GM12878 (cell line): ENCODE data around the gene HERPUD1. TPM values are rescaled to one million over a fixed set of nuclear protein-coding genes. Genes with fewer than 3 reads are reported as not detected.

Experiments used
- BCL11A ChIP-seq: IDR thresholded peaks from 2 replicates; pipeline ENCODE4 v1.6.1; 2011; ENCODE audit warnings: low read depth, low read length
- BMI1 ChIP-seq: fragments of 450-650 bp; IDR thresholded peaks from 2 replicates; pipeline ENCODE4 v1.6.1; 2016; ENCODE audit warnings: mild to moderate bottlenecking, moderate library complexity, borderline replicate concordance
- ETV6 ChIP-seq, 2 experiments: fragments of 450-650 bp in 1 of 2; IDR thresholded peaks in 1 of 2; conservative IDR thresholded peaks in 1 of 2; 2 replicates each; pipeline ENCODE4 v1.6.1; 2014; ENCODE audit warnings: antibody characterized with exemption in 1 of 2, borderline replicate concordance in 1 of 2, low read depth in 1 of 2, mild to moderate bottlenecking in 1 of 2, moderate library complexity in 1 of 2
- IRF4 ChIP-seq: IDR thresholded peaks from 2 replicates; pipeline ENCODE4 v1.6.1; 2011; ENCODE audit warnings: low read depth, low read length
- MAX ChIP-seq: IDR thresholded peaks from 2 replicates; pipeline ENCODE4 v1.6.1; 2012; ENCODE audit warnings: low read depth, low read length, improper control_type of control experiment
- NBN ChIP-seq: fragments of 450-650 bp; IDR thresholded peaks from 2 replicates; pipeline ENCODE4 v1.6.1; 2016
- NR2F1 ChIP-seq: fragments of 450-650 bp; conservative IDR thresholded peaks from 2 replicates; pipeline ENCODE4 v1.6.1; 2017; ENCODE audit warnings: mild to moderate bottlenecking
- PBX3 ChIP-seq: IDR thresholded peaks from 2 replicates; pipeline ENCODE4 v1.6.1; 2011; ENCODE audit warnings: mild to moderate bottlenecking, low read depth, low read length, moderate library complexity; ENCODE audit not compliant: insufficient replicate concordance
- POLR2A ChIP-seq: IDR thresholded peaks from 2 replicates; pipeline ENCODE4 v1.6.1; 2011; ENCODE audit warnings: low read depth, mild to moderate bottlenecking, low read length
- RB1 ChIP-seq: fragments of 450-650 bp; formaldehyde crosslinking; IDR thresholded peaks from 2 replicates; pipeline ENCODE4 v1.6.1; 2017; ENCODE audit warnings: mild to moderate bottlenecking, borderline replicate concordance
- RCOR1 ChIP-seq: conservative IDR thresholded peaks from 2 replicates; pipeline ENCODE4 v1.6.1; 2012; ENCODE audit warnings: low read depth, low read length, improper control_type of control experiment
- RELA ChIP-seq: fragments of 450-650 bp; IDR thresholded peaks from 2 replicates; pipeline ENCODE4 v1.8.0; 2014; ENCODE audit warnings: borderline replicate concordance; ENCODE audit not compliant: partially characterized antibody
- SMAD5 ChIP-seq: IDR thresholded peaks from 2 replicates; pipeline ENCODE4 v1.6.1; 2016; ENCODE audit warnings: antibody characterized with exemption, low read depth
- SMARCA5 ChIP-seq: fragments of 450-650 bp; IDR thresholded peaks from 2 replicates; pipeline ENCODE4 v1.6.1; 2017; ENCODE audit warnings: mild to moderate bottlenecking
- SRF ChIP-seq, 2 experiments: IDR thresholded peaks; 2 replicates each; pipeline ENCODE4 v1.6.1; 2011; ENCODE audit warnings: low read depth in 2 of 2, low read length in 2 of 2, mild to moderate bottlenecking in 1 of 2, moderate library complexity in 1 of 2
- TAF1 ChIP-seq: IDR thresholded peaks from 2 replicates; pipeline ENCODE4 v1.6.1; 2011; ENCODE audit warnings: mild to moderate bottlenecking, low read depth, low read length, borderline replicate concordance
- TCF3 ChIP-seq: IDR thresholded peaks from 2 replicates; pipeline ENCODE4 v1.6.1; 2012; ENCODE audit warnings: low read depth, mild to moderate bottlenecking, low read length, borderline replicate concordance; ENCODE audit not compliant: insufficient read depth
- WRNIP1 ChIP-seq: IDR thresholded peaks from 2 replicates; pipeline ENCODE4 v1.6.1; 2011; ENCODE audit warnings: low read depth, low read length, improper control_type of control experiment, borderline replicate concordance
- ZNF217 ChIP-seq: fragments of 450-650 bp; IDR thresholded peaks from 2 replicates; pipeline ENCODE4 v1.6.1; 2017; ENCODE audit warnings: antibody characterized with exemption, mild to moderate bottlenecking
- polyA plus RNA-seq, 11 experiments: library from polyadenylated mRNA; depleted of rRNA in 4 of 11; unstranded in 6 of 11; stranded (reverse) in 5 of 11; fragments of >200 nt; fragmentation: Nextera tagmentation in 4 of 11; fragmentation: Illumina TruSeq in 1 of 11; extraction: Ambion mirVana in 4 of 11; extraction: Trizol in 1 of 11; gene quantifications; 1 replicate in 1 of 11; 2 replicates in 10 of 11; pipeline versions ENCODE4 v1.2.1 to v1.2.3, GENCODE V29; 2011 to 2016; ENCODE audit warnings: inconsistent platforms in 2 of 11, missing spikeins in 2 of 11, low read depth in 1 of 11
- total RNA-seq, 4 experiments: library from RNA; depleted of rRNA in 3 of 4; stranded (reverse); fragments of >200 nt in 3 of 4; fragmentation: Illumina TruSeq in 1 of 4; extraction: Trizol in 1 of 4; gene quantifications; 2 replicates each; pipeline versions ENCODE4 v1.2.1 to v1.2.3, GENCODE V29; 2013 to 2021
- TF ChIP-seq, protein P1 (sequence below): fragments of 150-350 bp; IDR thresholded peaks from 2 replicates; pipeline ENCODE4 v1.6.1; 2014; ENCODE audit warnings: mild to moderate bottlenecking, low read depth, low read length
- TF ChIP-seq, protein P2 (sequence below): fragments of 450-650 bp; IDR thresholded peaks from 2 replicates; pipeline ENCODE4 v1.6.1; 2016; ENCODE audit warnings: mild to moderate bottlenecking
- TF ChIP-seq, protein P3 (sequence below): fragments of 450-650 bp; IDR thresholded peaks from 2 replicates; pipeline ENCODE4 v1.6.1; 2017; ENCODE audit warnings: mild to moderate bottlenecking, moderate library complexity
- TF ChIP-seq, protein P4 (sequence below): IDR thresholded peaks from 2 replicates; pipeline ENCODE4 v1.6.1; 2011; ENCODE audit warnings: low read depth, mild to moderate bottlenecking, low read length, moderate library complexity, borderline replicate concordance; ENCODE audit errors: extremely low read depth

Gene HERPUD1
- total and polyA plus RNA-seq, 10 of the 15 experiments (the other 5 are each of a cell fraction or from before 2014, with no cell fraction given), result 32.6 to 212 (median 122) TPM

GRCh38 chr16:56981729-56982271 is 49.9 kb downstream of the HERPUD1 start (continued):
- TF ChIP-seq PBX3 (no peak), MAX (no peak; the same call in 1 of the 2 replicates), SRF (IDR thresholded peaks at IDR 0.05; ENCODE audit: low read depth in 2 of 2, low read length in 2 of 2) (no peak), TCF3 (no peak), IRF4 (no peak), TAF1 (no peak), ETV6 (conservative IDR thresholded peaks at IDR 0.05 in 1 of 2, IDR thresholded peaks at IDR 0.05 in 1 of 2; ENCODE audit: borderline replicate concordance in 1 of 2, low read depth in 1 of 2) (no peak), RCOR1 (0 out of 2 replicates have a peak, but pooled peaks have one; percentile 23), RELA (no peak), SMARCA5 (peak; percentile 34; the same call in 1 of the 2 replicates), ZNF217 (peak; percentile 51; the same call in 1 of the 2 replicates), WRNIP1 (no peak), BMI1 (no peak), NBN (no peak), POLR2A (no peak), RB1 (no peak), NR2F1 (no peak), SMAD5 (no peak), BCL11A (no peak)
- TF ChIP-seq, protein P1, sequence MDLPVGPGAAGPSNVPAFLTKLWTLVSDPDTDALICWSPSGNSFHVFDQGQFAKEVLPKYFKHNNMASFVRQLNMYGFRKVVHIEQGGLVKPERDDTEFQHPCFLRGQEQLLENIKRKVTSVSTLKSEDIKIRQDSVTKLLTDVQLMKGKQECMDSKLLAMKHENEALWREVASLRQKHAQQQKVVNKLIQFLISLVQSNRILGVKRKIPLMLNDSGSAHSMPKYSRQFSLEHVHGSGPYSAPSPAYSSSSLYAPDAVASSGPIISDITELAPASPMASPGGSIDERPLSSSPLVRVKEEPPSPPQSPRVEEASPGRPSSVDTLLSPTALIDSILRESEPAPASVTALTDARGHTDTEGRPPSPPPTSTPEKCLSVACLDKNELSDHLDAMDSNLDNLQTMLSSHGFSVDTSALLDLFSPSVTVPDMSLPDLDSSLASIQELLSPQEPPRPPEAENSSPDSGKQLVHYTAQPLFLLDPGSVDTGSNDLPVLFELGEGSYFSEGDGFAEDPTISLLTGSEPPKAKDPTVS, result no peak
- TF ChIP-seq, protein P2, sequence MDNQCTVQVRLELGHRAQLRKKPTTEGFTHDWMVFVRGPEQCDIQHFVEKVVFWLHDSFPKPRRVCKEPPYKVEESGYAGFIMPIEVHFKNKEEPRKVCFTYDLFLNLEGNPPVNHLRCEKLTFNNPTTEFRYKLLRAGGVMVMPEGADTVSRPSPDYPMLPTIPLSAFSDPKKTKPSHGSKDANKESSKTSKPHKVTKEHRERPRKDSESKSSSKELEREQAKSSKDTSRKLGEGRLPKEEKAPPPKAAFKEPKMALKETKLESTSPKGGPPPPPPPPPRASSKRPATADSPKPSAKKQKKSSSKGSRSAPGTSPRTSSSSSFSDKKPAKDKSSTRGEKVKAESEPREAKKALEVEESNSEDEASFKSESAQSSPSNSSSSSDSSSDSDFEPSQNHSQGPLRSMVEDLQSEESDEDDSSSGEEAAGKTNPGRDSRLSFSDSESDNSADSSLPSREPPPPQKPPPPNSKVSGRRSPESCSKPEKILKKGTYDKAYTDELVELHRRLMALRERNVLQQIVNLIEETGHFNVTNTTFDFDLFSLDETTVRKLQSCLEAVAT, result peak; percentile 9; the same call in 1 of the 2 replicates
- TF ChIP-seq, protein P3, sequence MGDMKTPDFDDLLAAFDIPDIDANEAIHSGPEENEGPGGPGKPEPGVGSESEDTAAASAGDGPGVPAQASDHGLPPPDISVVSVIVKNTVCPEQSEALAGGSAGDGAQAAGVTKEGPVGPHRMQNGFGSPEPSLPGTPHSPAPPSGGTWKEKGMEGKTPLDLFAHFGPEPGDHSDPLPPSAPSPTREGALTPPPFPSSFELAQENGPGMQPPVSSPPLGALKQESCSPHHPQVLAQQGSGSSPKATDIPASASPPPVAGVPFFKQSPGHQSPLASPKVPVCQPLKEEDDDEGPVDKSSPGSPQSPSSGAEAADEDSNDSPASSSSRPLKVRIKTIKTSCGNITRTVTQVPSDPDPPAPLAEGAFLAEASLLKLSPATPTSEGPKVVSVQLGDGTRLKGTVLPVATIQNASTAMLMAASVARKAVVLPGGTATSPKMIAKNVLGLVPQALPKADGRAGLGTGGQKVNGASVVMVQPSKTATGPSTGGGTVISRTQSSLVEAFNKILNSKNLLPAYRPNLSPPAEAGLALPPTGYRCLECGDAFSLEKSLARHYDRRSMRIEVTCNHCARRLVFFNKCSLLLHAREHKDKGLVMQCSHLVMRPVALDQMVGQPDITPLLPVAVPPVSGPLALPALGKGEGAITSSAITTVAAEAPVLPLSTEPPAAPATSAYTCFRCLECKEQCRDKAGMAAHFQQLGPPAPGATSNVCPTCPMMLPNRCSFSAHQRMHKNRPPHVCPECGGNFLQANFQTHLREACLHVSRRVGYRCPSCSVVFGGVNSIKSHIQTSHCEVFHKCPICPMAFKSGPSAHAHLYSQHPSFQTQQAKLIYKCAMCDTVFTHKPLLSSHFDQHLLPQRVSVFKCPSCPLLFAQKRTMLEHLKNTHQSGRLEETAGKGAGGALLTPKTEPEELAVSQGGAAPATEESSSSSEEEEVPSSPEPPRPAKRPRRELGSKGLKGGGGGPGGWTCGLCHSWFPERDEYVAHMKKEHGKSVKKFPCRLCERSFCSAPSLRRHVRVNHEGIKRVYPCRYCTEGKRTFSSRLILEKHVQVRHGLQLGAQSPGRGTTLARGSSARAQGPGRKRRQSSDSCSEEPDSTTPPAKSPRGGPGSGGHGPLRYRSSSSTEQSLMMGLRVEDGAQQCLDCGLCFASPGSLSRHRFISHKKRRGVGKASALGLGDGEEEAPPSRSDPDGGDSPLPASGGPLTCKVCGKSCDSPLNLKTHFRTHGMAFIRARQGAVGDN, result no peak
- TF ChIP-seq, protein P4, sequence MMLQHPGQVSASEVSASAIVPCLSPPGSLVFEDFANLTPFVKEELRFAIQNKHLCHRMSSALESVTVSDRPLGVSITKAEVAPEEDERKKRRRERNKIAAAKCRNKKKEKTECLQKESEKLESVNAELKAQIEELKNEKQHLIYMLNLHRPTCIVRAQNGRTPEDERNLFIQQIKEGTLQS, result no peak
